Sigmoid colon (tissue), 7 donors: ENCODE measurements around the gene CAMTA1. TPM values are rescaled to one million over a fixed set of nuclear protein-coding genes. Genes with fewer than 3 reads are reported as not detected.

ENCODE experiments used
- DNase-seq: peaks from one replicate; pipeline ENCODE4 v3.0.0-alpha.2; 2019
- H3K27ac ChIP-seq, 4 donors: fragments of 200-600 bp; sonication (generic); one replicate each; pipeline ENCODE4 v1.5.1; 2016 to 2019; ENCODE audit warnings: mild to moderate bottlenecking in 1 of 4
- H3K27me3 ChIP-seq, 3 donors: fragments of 200-600 bp; sonication (generic); one replicate each; pipeline ENCODE4 v1.5.1; 2019; ENCODE audit warnings: mild to moderate bottlenecking in 1 of 3
- H3K36me3 ChIP-seq, 4 donors: fragments of 200-600 bp; sonication (generic); one replicate each; pipeline ENCODE4 v1.5.1; 2016 to 2019
- H3K4me1 ChIP-seq, 4 donors: fragments of 200-600 bp; sonication (generic); one replicate each; pipeline ENCODE4 v1.5.1; 2017 to 2019
- H3K4me3 ChIP-seq, 4 donors: fragments of 200-600 bp; sonication (generic); one replicate each; pipeline ENCODE4 v1.5.1; 2017 to 2019; ENCODE audit warnings: mild to moderate bottlenecking in 2 of 4, moderate library complexity in 1 of 4
- H3K9me3 ChIP-seq, 4 donors: fragments of 200-600 bp in 3 of 4; sonication (generic) in 3 of 4; one replicate each; pipeline versions ENCODE4 v1.5.1 to v1.6.1; 2013 to 2019
- EP300 ChIP-seq, 4 donors: sonication (generic); formaldehyde crosslinking; IDR thresholded peaks; one replicate each; pipeline ENCODE4 v1.6.1; 2017; ENCODE audit warnings: antibody characterized with exemption in 4 of 4
- POLR2A ChIP-seq, 2 donors: fragments of 450-650 bp; IDR thresholded peaks; one replicate each; pipeline ENCODE4 v1.6.1; 2016; ENCODE audit warnings: antibody characterized with exemption in 2 of 2, mild to moderate bottlenecking in 2 of 2, moderate library complexity in 2 of 2
- POLR2AphosphoS5 ChIP-seq, 4 donors: sonication (generic); formaldehyde crosslinking; IDR thresholded peaks; one replicate each; pipeline ENCODE4 v1.6.1; 2017; ENCODE audit warnings: antibody characterized with exemption in 4 of 4
- WGBS, 2 donors: extraction: QIAGEN DNeasy Blood & Tissue Kit; methylation state at CpG; one replicate each; pipeline ENCODE4 v1.1.7; 2013; 5-methylcytosine and 5-hydroxymethylcytosine counted together
- intact Hi-C: fragments of 100-400 bp; cut with DNase I; formaldehyde crosslinking; loops from one replicate; pipeline ENCODE4 v1.15.1; 2023
- polyA plus RNA-seq, 3 donors: library from polyadenylated mRNA; stranded (reverse); fragments of 200-250 nt; gene quantifications; one replicate each; pipeline ENCODE4 v1.2.3, GENCODE V29; 2013
- total RNA-seq, 4 donors: library from RNA; depleted of rRNA; stranded (reverse); fragments of >200 nt; gene quantifications; one replicate each; pipeline ENCODE4 v1.1.0, GENCODE V29; 2016
- TF ChIP-seq, protein P1 (sequence below), 4 experiments: fragments of 450-650 bp in 3 of 4; fragments of 200-600 bp in 1 of 4; IDR thresholded peaks; one replicate each; pipeline ENCODE4 v1.5.1; 2016 to 2019; ENCODE audit warnings: antibody characterized with exemption in 4 of 4, mild to moderate bottlenecking in 3 of 4, moderate library complexity in 2 of 4
- donor health status: healthy with polysubstance abuse.
- donor health status: Bipolar disorder and iron deficiency.
- donor health status: healthy.

The CAMTA1 gene
- total and polyA plus RNA-seq, 7 donors = 97.9 to 196 (median 177) TPM

DNA sequence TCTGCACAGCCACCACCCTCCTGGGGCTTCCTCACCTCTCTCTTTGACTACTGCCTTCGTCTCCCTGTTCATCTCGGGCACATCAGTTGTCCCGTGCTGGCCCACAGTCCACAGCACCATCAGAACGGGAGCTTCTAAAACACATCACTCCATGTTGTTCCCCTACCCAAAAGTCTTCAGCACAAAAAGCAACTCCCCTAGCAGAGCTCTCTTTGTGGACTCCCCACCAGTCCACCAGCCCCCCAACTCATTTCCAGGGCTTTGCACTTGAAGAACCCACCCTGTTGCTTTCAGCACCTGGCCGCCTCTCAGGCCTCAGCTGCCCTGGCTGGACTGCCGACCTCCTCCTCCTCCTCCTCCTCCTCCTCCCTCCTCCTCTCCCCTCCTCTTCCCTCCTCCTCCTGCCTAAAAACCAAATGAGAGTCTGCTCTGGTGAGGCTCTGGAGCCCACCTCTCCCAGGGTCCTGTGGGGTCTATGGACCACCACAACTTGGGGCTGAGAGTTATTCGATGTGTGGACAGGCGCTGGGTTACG is 734.7 kb downstream of the CAMTA1 start:
- DNase-seq = no peak
- H3K9me3 ChIP-seq = no peaks in the 10 kb centered on the region
- no peak overlapping the region for H3K4me3 ChIP-seq
- intact Hi-C loops = no loop called here
- peaks cover 0 to 10% (median 0%) of the 10 kb centered on the region in 3 donors for H3K27me3 ChIP-seq
- no peaks in the 10 kb centered on the region for H3K4me1 ChIP-seq
- 79 to 83% methylated on average over 9 of the region's 9 CpGs for WGBS, 2 donors
- H3K36me3 ChIP-seq = no peaks in the 10 kb centered on the region
- no peak overlapping the region for H3K27ac ChIP-seq
- no peak for TF ChIP-seq EP300 (IDR thresholded peaks at IDR 0.05)

DNA sequence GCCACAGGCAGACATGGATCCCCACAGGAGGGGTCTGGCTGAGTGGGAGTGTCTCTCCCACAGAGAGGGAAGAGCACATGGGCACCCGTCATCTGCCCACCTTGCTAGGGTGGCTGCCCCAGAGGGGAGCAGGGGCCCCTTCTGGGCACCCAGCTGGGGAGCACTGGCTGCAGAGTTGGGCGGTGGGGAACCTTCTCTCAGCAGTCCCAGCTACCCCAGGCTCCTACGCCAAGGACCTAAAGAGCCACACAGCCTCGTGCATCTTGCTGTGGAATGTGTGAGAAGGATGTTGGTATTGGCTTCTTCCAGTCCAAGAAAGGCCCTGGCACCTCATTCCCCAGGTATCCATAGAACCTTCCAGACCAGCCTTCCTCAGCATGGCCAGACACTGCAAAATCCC is 735.2 kb downstream of the CAMTA1 start:
- intact Hi-C loops = no loop called here
- no peak for DNase-seq
- H3K4me3 ChIP-seq = no peak overlapping the region
- H3K27ac ChIP-seq = no peak overlapping the region
- no peak for TF ChIP-seq POLR2AphosphoS5 (IDR thresholded peaks at IDR 0.05)
- TF ChIP-seq POLR2A (IDR thresholded peaks at IDR 0.05) = no peak
- no peak for TF ChIP-seq EP300 (IDR thresholded peaks at IDR 0.05)
- TF ChIP-seq, protein P1, sequence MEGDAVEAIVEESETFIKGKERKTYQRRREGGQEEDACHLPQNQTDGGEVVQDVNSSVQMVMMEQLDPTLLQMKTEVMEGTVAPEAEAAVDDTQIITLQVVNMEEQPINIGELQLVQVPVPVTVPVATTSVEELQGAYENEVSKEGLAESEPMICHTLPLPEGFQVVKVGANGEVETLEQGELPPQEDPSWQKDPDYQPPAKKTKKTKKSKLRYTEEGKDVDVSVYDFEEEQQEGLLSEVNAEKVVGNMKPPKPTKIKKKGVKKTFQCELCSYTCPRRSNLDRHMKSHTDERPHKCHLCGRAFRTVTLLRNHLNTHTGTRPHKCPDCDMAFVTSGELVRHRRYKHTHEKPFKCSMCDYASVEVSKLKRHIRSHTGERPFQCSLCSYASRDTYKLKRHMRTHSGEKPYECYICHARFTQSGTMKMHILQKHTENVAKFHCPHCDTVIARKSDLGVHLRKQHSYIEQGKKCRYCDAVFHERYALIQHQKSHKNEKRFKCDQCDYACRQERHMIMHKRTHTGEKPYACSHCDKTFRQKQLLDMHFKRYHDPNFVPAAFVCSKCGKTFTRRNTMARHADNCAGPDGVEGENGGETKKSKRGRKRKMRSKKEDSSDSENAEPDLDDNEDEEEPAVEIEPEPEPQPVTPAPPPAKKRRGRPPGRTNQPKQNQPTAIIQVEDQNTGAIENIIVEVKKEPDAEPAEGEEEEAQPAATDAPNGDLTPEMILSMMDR (IDR thresholded peaks at IDR 0.05) = no peak
- no peaks in the 10 kb centered on the region for H3K36me3 ChIP-seq
- no peaks in the 10 kb centered on the region for H3K4me1 ChIP-seq
- peaks cover 0 to 13% (median 0%) of the 10 kb centered on the region in 3 donors for H3K27me3 ChIP-seq
- 72 to 80% methylated on average over 4 of the region's 4 CpGs for WGBS, 2 donors
- no peaks in the 10 kb centered on the region for H3K9me3 ChIP-seq

DNA sequence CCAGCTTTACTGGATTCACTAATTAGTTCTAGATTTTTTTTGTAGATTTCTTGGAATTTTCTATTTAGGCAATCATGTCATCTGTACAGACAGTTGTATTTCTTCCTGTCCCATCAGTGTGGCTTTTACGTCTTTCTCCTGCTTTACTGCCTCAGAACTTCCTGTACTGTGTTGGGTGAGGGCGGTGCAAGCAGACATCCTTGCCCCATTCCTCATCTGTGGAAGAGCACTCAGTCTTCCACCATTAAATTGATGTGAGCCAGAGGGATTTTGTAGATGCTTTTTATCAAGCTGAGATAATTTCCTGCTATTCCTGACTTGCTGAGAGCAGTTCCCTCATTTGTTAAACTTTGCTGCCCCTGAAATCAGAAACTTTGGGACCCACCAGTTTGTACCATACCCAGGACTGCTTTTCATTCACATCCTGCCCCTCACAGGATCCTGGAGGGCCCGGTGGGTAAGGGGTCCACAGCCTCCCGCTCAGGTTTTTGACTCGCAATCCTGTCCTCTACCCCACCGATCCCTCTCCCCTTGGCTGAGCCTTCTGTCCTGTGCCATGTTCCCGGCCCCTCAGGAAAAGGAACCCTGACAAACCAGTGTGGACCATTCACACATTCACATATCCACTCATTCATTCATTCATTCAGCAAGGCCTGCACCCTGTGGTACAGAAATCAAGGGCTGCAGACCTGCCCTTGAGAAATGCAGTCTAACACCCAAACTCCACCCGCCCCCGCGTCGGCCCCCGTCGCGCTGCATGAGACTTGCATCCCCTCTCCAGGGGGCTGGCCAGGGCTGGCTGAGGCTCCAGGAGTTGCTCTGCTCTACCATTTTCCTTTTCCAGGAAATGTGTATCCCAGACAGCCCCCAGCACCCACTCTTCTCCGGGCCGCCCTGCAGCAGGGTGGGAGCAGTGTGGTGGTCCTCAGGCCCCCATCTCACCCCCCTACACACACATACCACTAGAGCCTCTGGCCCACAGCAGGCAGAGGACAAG is 739.4 kb downstream of the CAMTA1 start:
- Histone ChIP-seq H3K9me3 (no peaks in the 10 kb centered on the region), H3K27me3 (peaks cover 0 to 13% (median 0%) of the 10 kb centered on the region in 3 donors), H3K4me3 (no peak overlapping the region), H3K4me1 (no peaks in the 10 kb centered on the region), H3K36me3 (no peaks in the 10 kb centered on the region), H3K27ac (no peak overlapping the region)
- 86 to 88% methylated on average over 16 of the region's 16 CpGs for WGBS, 2 donors
- TF ChIP-seq POLR2A (IDR thresholded peaks at IDR 0.05) = no peak
- TF ChIP-seq, protein P1 (IDR thresholded peaks at IDR 0.05) = no peak
- intact Hi-C loops = no loop called here
- no peak for DNase-seq

DNA sequence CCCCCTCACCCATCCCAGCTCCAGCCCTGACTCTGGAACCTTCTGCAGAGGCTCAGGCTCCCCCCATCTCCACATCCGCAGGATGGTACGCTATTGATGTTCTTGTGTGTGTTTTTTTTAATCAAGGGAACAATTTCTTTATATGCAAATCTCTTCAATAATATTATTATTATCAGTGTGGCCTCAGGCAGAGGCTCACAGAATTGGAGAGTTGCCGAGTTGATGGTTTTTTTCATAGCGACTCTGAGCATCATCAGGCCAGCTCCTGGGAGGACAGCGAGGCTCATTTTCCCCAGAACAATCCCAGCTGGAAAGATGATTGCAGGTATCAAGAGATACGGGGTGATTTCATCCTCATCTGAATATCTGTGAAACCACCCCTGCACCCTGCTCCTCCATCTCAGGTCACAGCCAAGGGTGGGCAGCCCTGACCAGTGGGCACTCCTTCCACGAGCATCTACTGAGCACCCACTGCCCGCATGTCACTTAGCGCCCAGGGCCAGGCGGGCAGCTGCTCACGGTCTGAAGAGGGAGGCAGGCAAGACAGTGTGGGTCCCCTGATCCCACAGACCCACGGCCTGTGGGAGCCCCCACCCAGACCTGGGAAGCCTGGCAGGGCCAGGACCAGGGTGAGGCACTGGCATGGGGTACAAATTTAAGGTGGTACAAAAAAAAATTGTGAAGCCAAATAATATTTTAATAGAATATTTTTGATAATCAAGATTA is 740.2 kb downstream of the CAMTA1 start:
- DNase-seq = no peak
- intact Hi-C loops = no loop called here
- H3K9me3 ChIP-seq = no peaks in the 10 kb centered on the region
- no peak overlapping the region for H3K27ac ChIP-seq
- WGBS, 2 donors = 84 to 90% methylated on average over 12 of the region's 12 CpGs
- TF ChIP-seq POLR2A (IDR thresholded peaks at IDR 0.05) (no peak), POLR2AphosphoS5 (IDR thresholded peaks at IDR 0.05) (no peak), EP300 (IDR thresholded peaks at IDR 0.05) (no peak)
- TF ChIP-seq, protein P1 (IDR thresholded peaks at IDR 0.05) = no peak
- no peak overlapping the region for H3K4me3 ChIP-seq
- H3K36me3 ChIP-seq = no peaks in the 10 kb centered on the region
- H3K4me1 ChIP-seq = no peaks in the 10 kb centered on the region
- H3K27me3 ChIP-seq = peaks cover 0 to 13% (median 0%) of the 10 kb centered on the region in 3 donors
